Brain microvascular endothelial cell (primary cell): Measurements from ENCODE around the gene BEAN1.

Experiments used
- DNase-seq: peaks from one replicate; pipeline ENCODE4 v3.0.0-alpha.2; 2020
- H3K27ac ChIP-seq: fragments of 250-450 bp; sonication (Bioruptor Pico); 2 replicates; pipeline ENCODE4 v1.5.1; 2020; ENCODE audit warnings: mild to moderate bottlenecking, moderate library complexity
- H3K27me3 ChIP-seq: fragments of 250-450 bp; sonication (Bioruptor Pico); replicated peaks from 2 replicates; pipeline ENCODE4 v1.5.1; 2020; ENCODE audit warnings: mild to moderate bottlenecking
- H3K36me3 ChIP-seq: fragments of 250-450 bp; sonication (Bioruptor Pico); replicated peaks from 2 replicates; pipeline ENCODE4 v1.5.1; 2020; ENCODE audit warnings: mild to moderate bottlenecking
- H3K4me3 ChIP-seq: 2 replicates; pipeline ENCODE4 v1.5.1; 2011; ENCODE audit warnings: low read depth, mild to moderate bottlenecking, control low read depth, low read length, moderate library complexity
- CTCF ChIP-seq: IDR thresholded peaks from 2 replicates; pipeline ENCODE4 v1.5.1; 2011; ENCODE audit warnings: low read depth, mild to moderate bottlenecking, moderate library complexity, low read length, control low read depth, inconsistent platforms; ENCODE audit errors: missing control alignments
- in situ Hi-C: cut with HindIII; loops from 2 replicates; pipeline ENCODE4 v1.10.0; 2017; ENCODE audit warnings: low sequenced_read_pairs, low pct_ligation_motif_present

BEAN1 gene

GRCh38 chr16:66427036-66427860 is at the start of gene BEAN1:
BEAN1 (plus strand) TSS chr16:66427295; CDS start chr16:66437677, 10,382 bp downstream.
- peaks cover 34% of the 10 kb centered on the region for H3K27me3 ChIP-seq
- in situ Hi-C loops: no loop called here
- H3K27ac ChIP-seq: no peak within 1 kb of the TSS
- peak within 1 kb of the TSS; percentile 39 for H3K4me3 ChIP-seq
- DNase-seq: no peak
- no peak for TF ChIP-seq CTCF
- H3K36me3 ChIP-seq: no peaks in the 10 kb centered on the region

GRCh38 chr16:66377324-66377723 is 49.8 kb upstream of the BEAN1 start:
- in situ Hi-C loops: no loop called here
- no peak for DNase-seq
- Histone ChIP-seq H3K4me3 (no peak overlapping the region), H3K27ac (no peak overlapping the region), H3K27me3 (no peaks in the 10 kb centered on the region), H3K36me3 (no peaks in the 10 kb centered on the region)
- no peak for TF ChIP-seq CTCF

GRCh38 chr16:66378741-66379570 is 48.1 kb upstream of the BEAN1 start:
- H3K36me3 ChIP-seq: no peaks in the 10 kb centered on the region
- H3K27ac ChIP-seq: no peak overlapping the region
- no peaks in the 10 kb centered on the region for H3K27me3 ChIP-seq
- DNase-seq: no peak
- no peak for TF ChIP-seq CTCF
- in situ Hi-C loops: no loop called here
- no peak overlapping the region for H3K4me3 ChIP-seq

- no peak for DNase-seq
- in situ Hi-C loops: no loop called here
- Histone ChIP-seq H3K27me3 (no peaks in the 10 kb centered on the region), H3K4me3 (no peak overlapping the region), H3K27ac (no peak overlapping the region), H3K36me3 (no peaks in the 10 kb centered on the region)
- no peak for TF ChIP-seq CTCF
Measured at GRCh38 chr16:66379571-66379941, 47.5 kb upstream of the BEAN1 start.

GRCh38 chr16:66380421-66380820 is 46.7 kb upstream of the BEAN1 start:
- DNase-seq: no peak
- no peaks in the 10 kb centered on the region for H3K27me3 ChIP-seq
- no peak overlapping the region for H3K4me3 ChIP-seq
- no peak overlapping the region for H3K27ac ChIP-seq
- TF ChIP-seq CTCF: no peak
- H3K36me3 ChIP-seq: no peaks in the 10 kb centered on the region
- in situ Hi-C loops: no loop called here
